SKM-1 treated with dmso at 0.1 percent for 144 hours (cell line): ENCODE measurements around the gene MTHFD2.
A peak's percentile ranks its signal among the peaks of the same experiment; 100 is the strongest.

Experiments used
- DNase-seq: peaks from one replicate; lab custom pipeline; 2025; ENCODE audit not compliant: unreplicated experiment; lab: John Stamatoyannopoulos, UW

The MTHFD2 gene

GRCh38 chr2:74260495-74260894 is 62.1 kb downstream of the MTHFD2 start:
- no peak for DNase-seq

- peak; percentile 40 for DNase-seq
Observed at GRCh38 chr2:74261204-74261864, 62.9 kb downstream of the MTHFD2 start.

GRCh38 chr2:74262681-74263080 is 64.3 kb downstream of the MTHFD2 start:
- no peak for DNase-seq

- no peak for DNase-seq
Observed at GRCh38 chr2:74264281-74264680, 65.9 kb downstream of the MTHFD2 start.

GRCh38 chr2:74267068-74267467 is 68.7 kb downstream of the MTHFD2 start:
- no peak for DNase-seq
